SK-N-MC (cell line): ENCODE results near the gene MAN2B1.

ENCODE experiments used
- EZH2 ChIP-seq: fragments of 200-600 bp; sonication (generic); IDR thresholded peaks from one replicate; pipeline ENCODE4 v1.6.1; 2017; ENCODE audit warnings: antibody characterized with exemption
- FOXP2 ChIP-seq: optimal IDR thresholded peaks from 2 replicates; pipeline ENCODE3; 2011; ENCODE audit warnings: mild to moderate bottlenecking, moderate library complexity; ENCODE audit not compliant: insufficient read depth; ENCODE audit errors: extremely low read length, control extremely low read depth
- POLR2AphosphoS5 ChIP-seq: IDR thresholded peaks from 2 replicates; pipeline ENCODE4 v1.6.1; 2012; ENCODE audit warnings: mild to moderate bottlenecking, low read depth, low read length, borderline replicate concordance

DNA sequence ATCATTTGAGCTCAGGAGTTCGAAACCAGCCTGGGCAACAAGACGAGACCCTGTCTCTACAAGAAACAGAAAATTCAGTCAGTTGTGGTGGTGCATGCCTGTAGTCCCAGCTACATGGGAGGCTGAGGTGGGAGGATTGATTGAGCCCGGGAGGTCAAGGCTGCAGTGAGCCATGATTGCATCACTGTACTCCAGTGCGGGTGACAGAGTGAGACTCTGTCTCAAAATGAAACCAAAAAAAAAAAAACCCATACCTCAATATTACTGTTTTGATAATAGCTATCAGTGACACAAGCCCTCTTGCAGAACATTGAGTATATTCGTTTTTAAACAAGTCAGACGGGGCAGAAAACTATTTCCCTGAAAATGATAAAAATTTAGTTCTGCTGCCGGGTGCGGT lies 39.6 kb downstream of the MAN2B1 start:
- no peak for TF ChIP-seq POLR2AphosphoS5
- no peak for TF ChIP-seq EZH2
- no peak for TF ChIP-seq FOXP2
